HCT116 (cell line): ENCODE data around the gene BORA. TPM values are rescaled to one million over a fixed set of nuclear protein-coding genes. Genes with fewer than 3 reads are reported as not detected.

Source experiments
- ATAC-seq: fragments of 200-7000 bp; cut with Tn5 transposase; 2 replicates; pipeline ENCODE4 v1.9.1; 2020; ENCODE audit warnings: mild to moderate bottlenecking, moderate library complexity
- BruUV-seq: library from RNA; stranded (reverse); fragments of 400-500 nt; replicated peaks from 2 replicates; lab custom pipeline; 2021; lab: Mats Ljungman, UMichigan
- CTCF ChIA-PET: fragments of 300-600 bp; sonication (Branson Sonifier 250); formaldehyde crosslinking; loops from one replicate; lab custom pipeline; 2021; ENCODE audit warnings: antibody characterized with exemption; lab: Charles Lee
- POLR2A ChIA-PET: fragments of 300-600, 350-600 bp; sonication (Branson Sonifier 250); formaldehyde crosslinking; loops from one replicate; lab custom pipeline; 2021; ENCODE audit warnings: antibody characterized with exemption; lab: Charles Lee
- RAD21 ChIA-PET, 2 experiments: fragments of 300-600 bp; sonication (Branson Sonifier 250); formaldehyde crosslinking; loops; one replicate each; lab custom pipeline; 2023; ENCODE audit warnings: low total read pairs in 2 of 2; ENCODE audit not compliant: uncharacterized antibody in 2 of 2, unreplicated experiment in 2 of 2, low non-redundant PET in 1 of 2; lab: Charles Lee
- DNase-seq: peaks from one replicate; pipeline ENCODE4 v3.0.0-alpha.2; 2010; ENCODE audit warnings: low read depth, low spot score
- H2AFZ ChIP-seq: fragments of 200-600 bp; shearing (Covaris generic), sonication (generic); 2 replicates; pipeline ENCODE4 v1.6.1; 2017; ENCODE audit warnings: low read depth, mixed run types, mixed read lengths, antibody characterized with exemption, low read length; ENCODE audit not compliant: poor library complexity, severe bottlenecking
- H3K27ac ChIP-seq: 2 replicates; pipeline ENCODE4 v1.5.1; 2012; ENCODE audit warnings: low read depth, low read length
- H3K27me3 ChIP-seq: fragments of 200-600 bp; sonication (generic); 2 replicates; pipeline ENCODE4 v1.6.1; 2016; ENCODE audit warnings: mixed run types, low read length, mixed read lengths; ENCODE audit not compliant: insufficient read depth
- H3K36me3 ChIP-seq, 2 experiments: fragments of 200-500 bp in 1 of 2; fragments of 200-600 bp in 1 of 2; sonication (Bioruptor generic) in 1 of 2; sonication (generic) in 1 of 2; 2 replicates each; pipeline versions ENCODE4 v1.5.1 to v1.6.1; 2014 to 2016; ENCODE audit warnings: low read length in 2 of 2, inconsistent platforms in 1 of 2, mixed read lengths in 1 of 2, mixed run types in 1 of 2; ENCODE audit not compliant: insufficient read depth in 2 of 2, control insufficient read depth in 1 of 2
- H3K4me1 ChIP-seq, 2 experiments: fragments of 200-600 bp in 1 of 2; sonication (generic) in 1 of 2; 2 replicates each; pipeline versions ENCODE4 v1.5.1 to v1.6.1; 2012 to 2017; ENCODE audit warnings: low read length in 2 of 2, inconsistent platforms in 1 of 2, mild to moderate bottlenecking in 1 of 2, mixed read lengths in 1 of 2, mixed run types in 1 of 2, moderate library complexity in 1 of 2; ENCODE audit not compliant: insufficient read depth in 2 of 2, control insufficient read depth in 1 of 2
- H3K4me2 ChIP-seq: fragments of 200-600 bp; sonication (generic); 2 replicates; pipeline ENCODE4 v1.6.1; 2017; ENCODE audit warnings: mixed run types, low read length, mixed read lengths
- H3K4me3 ChIP-seq, 2 experiments: fragments of 200-600 bp in 1 of 2; sonication (generic) in 1 of 2; replicated peaks in 1 of 2; 2 replicates each; pipeline ENCODE4 v1.5.1; 2011 to 2016; ENCODE audit warnings: low read length in 2 of 2, control low read depth in 1 of 2, low read depth in 1 of 2, mild to moderate bottlenecking in 1 of 2, mixed read lengths in 1 of 2, mixed run types in 1 of 2
- H3K79me2 ChIP-seq: fragments of 200-600 bp; sonication (generic); 2 replicates; pipeline ENCODE4 v1.6.1; 2017; ENCODE audit warnings: mild to moderate bottlenecking, mixed run types, low read length, moderate library complexity, mixed read lengths; ENCODE audit not compliant: insufficient read depth
- H3K9ac ChIP-seq: fragments of 200-600 bp; sonication (generic); 2 replicates; pipeline ENCODE4 v1.6.1; 2016; ENCODE audit warnings: low read length, mixed read lengths
- H3K9me2 ChIP-seq: fragments of 200-600 bp; sonication (generic), shearing (Covaris generic); 2 replicates; pipeline ENCODE4 v1.6.1; 2017; ENCODE audit warnings: mixed run types, mild to moderate bottlenecking, moderate library complexity; ENCODE audit not compliant: insufficient read depth
- H3K9me3 ChIP-seq, 2 experiments: fragments of 200-500 bp in 1 of 2; fragments of 200-600 bp in 1 of 2; sonication (Bioruptor generic) in 1 of 2; sonication (generic) in 1 of 2; 2 replicates each; pipeline ENCODE4 v1.6.1; 2014 to 2017; ENCODE audit warnings: low read length in 2 of 2, mixed read lengths in 2 of 2, inconsistent platforms in 1 of 2, low read depth in 1 of 2, mild to moderate bottlenecking in 1 of 2, mixed run types in 1 of 2, moderate library complexity in 1 of 2; ENCODE audit not compliant: control insufficient read depth in 1 of 2, insufficient read depth in 1 of 2
- H4K20me1 ChIP-seq: fragments of 200-600 bp; sonication (generic), shearing (Covaris generic); 2 replicates; pipeline ENCODE4 v1.6.1; 2017; ENCODE audit warnings: mixed run types, mild to moderate bottlenecking, moderate library complexity; ENCODE audit not compliant: insufficient read depth
- ATF3 ChIP-seq: IDR thresholded peaks from 2 replicates; pipeline ENCODE4 v1.6.1; 2012
- CBX3 ChIP-seq: IDR thresholded peaks from 2 replicates; pipeline ENCODE4 v1.6.1; 2012; ENCODE audit warnings: low read depth
- CEBPB ChIP-seq: IDR thresholded peaks from 2 replicates; pipeline ENCODE4 v1.6.1; 2012; ENCODE audit warnings: low read depth
- CTCF ChIP-seq, 3 experiments: fragments of 200-600 bp in 1 of 3; sonication (generic) in 1 of 3; IDR thresholded peaks in 2 of 3; conservative IDR thresholded peaks in 1 of 3; 2 replicates each; pipeline ENCODE4 v1.5.1; 2012 to 2017; ENCODE audit warnings: low read depth in 2 of 3, low read length in 2 of 3, antibody characterized with exemption in 1 of 3, borderline replicate concordance in 1 of 3, control low read depth in 1 of 3, mild to moderate bottlenecking in 1 of 3, mixed read lengths in 1 of 3, mixed run types in 1 of 3, moderate library complexity in 1 of 3; ENCODE audit not compliant: insufficient read depth in 1 of 3
- EGR1 ChIP-seq: IDR thresholded peaks from 2 replicates; pipeline ENCODE4 v1.6.1; 2012; ENCODE audit warnings: low read depth
- ELF1 ChIP-seq: IDR thresholded peaks from 2 replicates; pipeline ENCODE4 v1.6.1; 2012; ENCODE audit warnings: low read depth, borderline replicate concordance
- EZH2 ChIP-seq: fragments of 200-600 bp; sonication (generic); IDR thresholded peaks from 2 replicates; pipeline ENCODE4 v1.6.1; 2017; ENCODE audit warnings: antibody characterized with exemption, mixed run types
- FOSL1 ChIP-seq: IDR thresholded peaks from 2 replicates; pipeline ENCODE4 v1.6.1; 2012; ENCODE audit warnings: low read depth
- JUND ChIP-seq: IDR thresholded peaks from 2 replicates; pipeline ENCODE4 v1.6.1; 2012
- RAD21 ChIP-seq: IDR thresholded peaks from 2 replicates; pipeline ENCODE4 v1.6.1; 2012; ENCODE audit warnings: low read depth, mild to moderate bottlenecking
- REST ChIP-seq: IDR thresholded peaks from 2 replicates; pipeline ENCODE4 v1.6.1; 2012; ENCODE audit warnings: low read depth
- SIN3A ChIP-seq: IDR thresholded peaks from 2 replicates; pipeline ENCODE4 v1.6.1; 2012; ENCODE audit warnings: low read depth
- SP1 ChIP-seq: IDR thresholded peaks from 2 replicates; pipeline ENCODE4 v1.6.1; 2012; ENCODE audit warnings: low read depth
- SRF ChIP-seq: IDR thresholded peaks from 2 replicates; pipeline ENCODE4 v1.6.1; 2012; ENCODE audit warnings: low read depth
- TCF7L2 ChIP-seq: IDR thresholded peaks from 2 replicates; pipeline ENCODE4 v1.7.0; 2011; ENCODE audit warnings: borderline replicate concordance, inconsistent platforms; ENCODE audit not compliant: insufficient read depth, insufficient read length; ENCODE audit errors: extremely low read depth
- ZBTB33 ChIP-seq: IDR thresholded peaks from 2 replicates; pipeline ENCODE4 v1.6.1; 2011; ENCODE audit warnings: mild to moderate bottlenecking, low read length, moderate library complexity; ENCODE audit not compliant: insufficient replicate concordance; ENCODE audit errors: extremely low read depth
- intact Hi-C: fragments of 100-400 bp; cut with micrococcal nuclease; formaldehyde crosslinking; loops from 2 replicates; pipeline ENCODE4 v1.10.0; 2022
- total RNA-seq: library from RNA; stranded (reverse); gene quantifications from one replicate; pipeline ENCODE4 v1.2.1, GENCODE V29; 2021; ENCODE audit not compliant: unreplicated experiment

The BORA gene
- total RNA-seq, 1 experiment from 2014 or later, result 27.6 TPM

GRCh38 chr13:72680353-72680752 lies 47.4 kb upstream of the BORA start:
- intact Hi-C loops, result no loop called here
- Histone ChIP-seq H3K36me3 (no peaks in the 10 kb centered on the region), H3K27me3 (no peaks in the 10 kb centered on the region), H3K9me2 (no peaks in the 10 kb centered on the region), H2AFZ (no peak overlapping the region), H3K4me1 (no peaks in the 10 kb centered on the region), H3K9me3 (no peaks in the 10 kb centered on the region), H3K4me3 (no peak overlapping the region), H3K9ac (no peak overlapping the region), H3K4me2 (no peak overlapping the region), H4K20me1 (no peaks in the 10 kb centered on the region), H3K27ac (no peak overlapping the region), H3K79me2 (no peaks in the 10 kb centered on the region)
- no TSS peak for BruUV-seq
- CTCF ChIA-PET, result no interaction called here
- DNase-seq (no peak), ATAC-seq (no peak)
- POLR2A ChIA-PET, result no interaction called here
- TF ChIP-seq CTCF (IDR thresholded peaks at IDR 0.05 in 2 of 3, conservative IDR thresholded peaks at IDR 0.05 in 1 of 3; ENCODE audit: borderline replicate concordance in 1 of 3, insufficient read depth in 1 of 3, low read depth in 2 of 3, low read length in 2 of 3), result no peak
- TF ChIP-seq EGR1, result no peak
- no peak for TF ChIP-seq CEBPB
- TF ChIP-seq EZH2, result no peak
- no peak for TF ChIP-seq SIN3A
- TF ChIP-seq ELF1, result no peak
- TF ChIP-seq TCF7L2, result no peak
- TF ChIP-seq RAD21, result no peak
- no peak for TF ChIP-seq SRF
- no peak for TF ChIP-seq CBX3
- no peak for TF ChIP-seq ZBTB33
- no peak for TF ChIP-seq SP1
- TF ChIP-seq JUND, result no peak
- no peak for TF ChIP-seq REST
- no peak for TF ChIP-seq ATF3
- no peak for TF ChIP-seq FOSL1
- RAD21 ChIA-PET, result no interaction called here
